ENCODE results near the gene PHF11. TPM values are rescaled to one million over a fixed set of nuclear protein-coding genes. Genes with fewer than 3 reads are reported as not detected.

Gene PHF11
- total and polyA plus RNA-seq, 2 of the 8 experiments (the other 6 are each of a cell fraction or from before 2014, with no cell fraction given), result 6.1 to 8.1 TPM

DNA sequence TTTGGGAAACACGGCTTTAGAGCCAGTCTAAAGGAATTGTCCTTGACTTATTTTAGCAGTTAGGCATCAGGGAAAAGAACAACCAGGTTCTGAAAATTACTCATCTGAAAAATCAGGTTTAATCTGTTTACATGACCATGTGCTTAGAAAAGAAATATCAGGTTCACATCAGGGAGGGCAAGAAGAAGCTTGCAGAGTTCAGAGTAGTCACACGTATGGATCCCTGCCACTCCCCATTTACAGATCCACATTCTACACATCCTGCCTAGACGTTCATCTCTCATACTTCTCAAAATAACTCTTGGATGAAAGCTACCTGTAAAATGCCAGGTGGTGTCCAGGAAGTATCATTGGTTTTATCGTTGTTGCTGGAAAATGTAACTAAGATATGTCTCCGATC, 14.0 kb upstream of the PHF11 start:
- Histone ChIP-seq H3K4ac (replicated peaks; ENCODE audit: insufficient read length, low read depth, low read length) (no peak overlapping the region), H3K23me2 (ENCODE audit: low read depth, low read length) (no peaks in the 10 kb centered on the region), H2BK15ac (ENCODE audit: low read length) (no peak overlapping the region), H2BK5ac (ENCODE audit: low read depth, low read length) (no peak overlapping the region), H4K20me1 (replicated peaks in 1 of 2; ENCODE audit: control insufficient read depth in 1 of 2, insufficient read depth in 2 of 2, low read length in 2 of 2) (no peaks in the 10 kb centered on the region), H2AFZ (ENCODE audit: low read length) (no peak overlapping the region), H3K9me3 (ENCODE audit: insufficient read depth in 2 of 2, low read depth in 1 of 2, low read length in 1 of 2) (no peaks in the 10 kb centered on the region), H2BK20ac (ENCODE audit: low read length) (no peak overlapping the region), H2BK12ac (ENCODE audit: low read depth, low read length) (no peak overlapping the region), H2BK120ac (replicated peaks; ENCODE audit: low read depth, low read length) (no peak overlapping the region), H3K23ac (ENCODE audit: insufficient read length) (no peak overlapping the region), H4K5ac (ENCODE audit: insufficient read length, low read depth, low read length) (no peak overlapping the region), H4K8ac (ENCODE audit: extremely low read depth, insufficient read depth, low read length) (no peak overlapping the region), H3K18ac (ENCODE audit: extremely low read depth, low read length) (no peak overlapping the region), H3K56ac (replicated peaks; ENCODE audit: insufficient read length, low read depth, low read length) (no peak overlapping the region), H3K14ac (ENCODE audit: insufficient read length) (no peak overlapping the region), H3K4me3 (ENCODE audit: extremely low read depth in 1 of 4, insufficient read depth in 2 of 4, low read depth in 3 of 4, low read length in 4 of 4) (no peak overlapping the region), H3K36me3 (ENCODE audit: control insufficient read depth in 2 of 4, insufficient read depth in 4 of 4, low read length in 3 of 4) (peaks cover 0 to 3% (median 0%) of the 10 kb centered on the region in 4 experiments; a peak in 2 of 8 replicates), H3K4me2 (ENCODE audit: insufficient read depth in 1 of 2, low read depth in 2 of 2, low read length in 2 of 2) (no peak overlapping the region), H3K4me1 (replicated peaks in 1 of 4; ENCODE audit: control insufficient read depth in 3 of 4, insufficient read depth in 4 of 4, low read length in 3 of 4) (no peaks in the 10 kb centered on the region), H3K79me2 (ENCODE audit: control insufficient read depth in 1 of 2, insufficient read depth in 2 of 2, low read length in 2 of 2) (no peaks in the 10 kb centered on the region), H2AK5ac (ENCODE audit: low read depth, low read length) (no peak overlapping the region), H3K79me1 (ENCODE audit: low read depth, low read length) (no peaks in the 10 kb centered on the region), H4K91ac (replicated peaks; ENCODE audit: insufficient read length, low read length) (no peak overlapping the region), H3K27ac (ENCODE audit: low read depth, low read length) (no peak overlapping the region), H3K27me3 (replicated peaks in 1 of 4; ENCODE audit: control insufficient read depth in 3 of 4, extremely low read depth in 1 of 4, insufficient read depth in 3 of 4, low read length in 3 of 4) (no peaks in the 10 kb centered on the region), H3K9ac (replicated peaks in 1 of 4; ENCODE audit: extremely low read depth in 1 of 4, low read depth in 3 of 4, low read length in 3 of 4) (no peak overlapping the region)
- FAIRE-seq, result no peak
- POLR2A ChIA-PET (ENCODE audit: partially characterized antibody), result interaction anchor here (1.3 kb wide), 1 partner anchor 152 kb away, joined by 3 read pairs; no protein-coding TSS in a partner anchor
- CTCF ChIA-PET (ENCODE audit: partially characterized antibody), result no interaction called here
- no peak for TF ChIP-seq SP1 (IDR thresholded peaks at IDR 0.05; ENCODE audit: low read depth, low read length)
- TF ChIP-seq YY1 (IDR thresholded peaks at IDR 0.05; ENCODE audit: low read depth, low read length), result no peak
- no peak for TF ChIP-seq CHD1 (IDR thresholded peaks at IDR 0.05; ENCODE audit: low read depth, low read length)
- TF ChIP-seq KDM4A (IDR thresholded peaks at IDR 0.05; ENCODE audit: low read depth, low read length, severe bottlenecking), result no peak
- TF ChIP-seq BRCA1 (IDR thresholded peaks at IDR 0.05; ENCODE audit: low read depth, low read length), result no peak
- no peak for TF ChIP-seq POU5F1 (IDR thresholded peaks at IDR 0.05; ENCODE audit: low read depth, low read length)
- no peak for TF ChIP-seq KDM5A (IDR thresholded peaks at IDR 0.05; ENCODE audit: low read length)
- TF ChIP-seq POLR2AphosphoS5 (IDR thresholded peaks at IDR 0.05; ENCODE audit: low read depth, low read length), result no peak
- WGBS, 2 experiments (ENCODE audit: extremely low coverage in 1 of 2, insufficient coverage in 1 of 2, insufficient read length in 1 of 2, insufficient replicate concordance in 2 of 2, low coverage in 1 of 2, low lambda C conversion rate in 2 of 2, missing lambda C conversion rate in 1 of 2), result 95% methylated on average over 5 of the region's 5 CpGs; no CpG with 5 or more reads in 1 of the 2 experiments
- no peak for DNase-seq (ENCODE audit: low read depth in 1 of 2, low spot score in 2 of 2)
